ENCODE data around the gene TJP2.
"Not testable (repeated sequence)": the region's sequence is repeated elsewhere in the genome, so short reads cannot be mapped to it uniquely, and the experiment has no call there.

DNA sequence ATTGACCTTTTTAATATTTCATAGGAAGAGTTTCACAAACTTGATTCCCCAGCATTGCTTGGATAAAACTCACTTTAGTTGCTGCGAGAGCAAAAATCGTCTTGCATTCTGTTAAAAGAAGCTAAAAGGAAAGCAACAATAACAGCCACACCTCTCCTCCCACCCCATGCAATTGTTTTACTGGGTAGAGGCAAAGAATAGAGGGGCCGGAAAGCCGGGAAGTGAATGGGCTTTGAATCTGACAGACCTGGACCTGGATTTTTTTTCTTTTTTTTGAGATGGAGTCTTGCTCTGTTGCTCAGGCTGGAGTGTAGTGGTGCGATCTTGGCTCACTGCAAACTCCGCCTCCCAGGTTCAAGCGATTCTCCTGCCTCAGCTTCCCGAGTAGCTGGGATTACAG is 9.5 kb upstream of the TJP2 start:
- not testable (repeated sequence) for TF ChIP-seq EZH2 (IDR thresholded peaks at IDR 0.05; ENCODE audit: low read length, unreplicated experiment)
- TF ChIP-seq, protein P1, sequence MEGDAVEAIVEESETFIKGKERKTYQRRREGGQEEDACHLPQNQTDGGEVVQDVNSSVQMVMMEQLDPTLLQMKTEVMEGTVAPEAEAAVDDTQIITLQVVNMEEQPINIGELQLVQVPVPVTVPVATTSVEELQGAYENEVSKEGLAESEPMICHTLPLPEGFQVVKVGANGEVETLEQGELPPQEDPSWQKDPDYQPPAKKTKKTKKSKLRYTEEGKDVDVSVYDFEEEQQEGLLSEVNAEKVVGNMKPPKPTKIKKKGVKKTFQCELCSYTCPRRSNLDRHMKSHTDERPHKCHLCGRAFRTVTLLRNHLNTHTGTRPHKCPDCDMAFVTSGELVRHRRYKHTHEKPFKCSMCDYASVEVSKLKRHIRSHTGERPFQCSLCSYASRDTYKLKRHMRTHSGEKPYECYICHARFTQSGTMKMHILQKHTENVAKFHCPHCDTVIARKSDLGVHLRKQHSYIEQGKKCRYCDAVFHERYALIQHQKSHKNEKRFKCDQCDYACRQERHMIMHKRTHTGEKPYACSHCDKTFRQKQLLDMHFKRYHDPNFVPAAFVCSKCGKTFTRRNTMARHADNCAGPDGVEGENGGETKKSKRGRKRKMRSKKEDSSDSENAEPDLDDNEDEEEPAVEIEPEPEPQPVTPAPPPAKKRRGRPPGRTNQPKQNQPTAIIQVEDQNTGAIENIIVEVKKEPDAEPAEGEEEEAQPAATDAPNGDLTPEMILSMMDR (conservative IDR thresholded peaks at IDR 0.05; ENCODE audit: low read depth, low read length): not testable (repeated sequence)

Data from PC-3 (cell line).